GM12801 (cell line): Measurements from ENCODE around the gene NPW.

Experiments used
- TF ChIP-seq, protein P1 (sequence below): IDR thresholded peaks from one replicate; pipeline ENCODE4 v1.5.1; 2011; ENCODE audit warnings: control low read depth; ENCODE audit not compliant: insufficient read length; ENCODE audit errors: extremely low read depth

Gene NPW

DNA sequence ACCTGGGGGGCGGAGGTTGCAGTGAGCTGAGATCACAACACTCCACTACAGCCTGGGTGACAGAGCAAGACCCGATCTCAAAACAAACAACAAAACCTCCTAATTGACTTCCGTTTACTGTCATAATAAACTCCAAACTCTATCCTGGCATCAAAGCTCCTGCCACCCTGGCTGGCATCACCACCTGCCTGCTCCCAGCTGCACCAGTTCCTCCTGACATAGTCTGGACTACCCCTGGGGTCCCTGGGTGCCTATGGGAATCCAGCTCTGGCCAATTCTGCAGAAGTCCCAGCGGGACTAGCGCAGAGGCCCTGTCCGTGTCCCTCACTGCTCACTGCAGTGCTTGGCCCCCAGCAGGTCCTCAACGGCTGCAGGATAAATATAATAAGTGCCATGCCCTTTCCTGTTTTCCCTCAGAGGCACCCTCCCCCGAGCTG, 27.3 kb downstream of the NPW start:
- TF ChIP-seq, protein P1, sequence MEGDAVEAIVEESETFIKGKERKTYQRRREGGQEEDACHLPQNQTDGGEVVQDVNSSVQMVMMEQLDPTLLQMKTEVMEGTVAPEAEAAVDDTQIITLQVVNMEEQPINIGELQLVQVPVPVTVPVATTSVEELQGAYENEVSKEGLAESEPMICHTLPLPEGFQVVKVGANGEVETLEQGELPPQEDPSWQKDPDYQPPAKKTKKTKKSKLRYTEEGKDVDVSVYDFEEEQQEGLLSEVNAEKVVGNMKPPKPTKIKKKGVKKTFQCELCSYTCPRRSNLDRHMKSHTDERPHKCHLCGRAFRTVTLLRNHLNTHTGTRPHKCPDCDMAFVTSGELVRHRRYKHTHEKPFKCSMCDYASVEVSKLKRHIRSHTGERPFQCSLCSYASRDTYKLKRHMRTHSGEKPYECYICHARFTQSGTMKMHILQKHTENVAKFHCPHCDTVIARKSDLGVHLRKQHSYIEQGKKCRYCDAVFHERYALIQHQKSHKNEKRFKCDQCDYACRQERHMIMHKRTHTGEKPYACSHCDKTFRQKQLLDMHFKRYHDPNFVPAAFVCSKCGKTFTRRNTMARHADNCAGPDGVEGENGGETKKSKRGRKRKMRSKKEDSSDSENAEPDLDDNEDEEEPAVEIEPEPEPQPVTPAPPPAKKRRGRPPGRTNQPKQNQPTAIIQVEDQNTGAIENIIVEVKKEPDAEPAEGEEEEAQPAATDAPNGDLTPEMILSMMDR: no peak

DNA sequence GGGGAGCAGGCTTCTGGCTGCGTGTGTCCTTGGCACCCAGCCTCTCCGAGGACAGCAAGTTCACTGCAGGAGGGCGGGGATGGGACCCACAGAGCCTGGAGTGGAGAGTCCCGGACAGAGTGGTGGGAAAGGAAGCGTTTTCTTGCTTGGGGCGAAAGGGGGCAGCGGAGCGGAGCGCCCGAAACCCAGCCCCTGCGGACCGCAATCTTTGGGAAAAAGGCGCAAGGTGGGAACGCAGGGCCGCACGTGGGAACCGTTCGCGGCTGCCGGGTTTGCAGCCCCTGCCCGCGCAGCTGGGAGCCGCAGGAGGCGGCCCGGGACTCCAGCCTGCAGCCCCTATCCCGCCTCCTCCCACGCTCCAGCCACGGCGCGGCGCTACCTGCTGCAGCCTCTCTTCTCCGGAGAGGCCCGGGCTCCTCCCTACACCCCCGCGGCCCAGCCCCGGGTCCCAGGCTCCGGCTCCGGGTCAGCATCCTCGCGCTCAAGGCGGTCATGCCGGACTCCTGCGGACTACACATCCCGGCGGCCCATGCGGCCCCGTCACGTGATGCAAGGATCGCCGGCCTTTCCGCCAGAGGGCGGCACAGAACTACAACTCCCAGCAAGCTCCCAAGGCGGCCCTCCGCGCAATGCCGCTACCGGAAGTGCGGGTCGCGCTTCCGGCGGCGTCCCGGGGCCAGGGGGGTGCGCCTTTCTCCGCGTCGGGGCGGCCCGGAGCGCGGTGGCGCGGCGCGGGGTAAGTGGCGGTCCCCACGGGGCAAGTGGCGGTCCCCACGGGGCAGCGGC, 27.9 kb downstream of the NPW start, which contains the start of the genes NTHL1 and TSC2:
Gene NTHL1, minus strand, starts transcription at position 505 of the 786 bp plus-strand sequence. Its CDS starts 11 bp downstream, at position 494.
Gene TSC2, plus strand, starts transcription at position 656 of the 786 bp plus-strand sequence. CDS start 631 bp downstream, outside the sequence.
- TF ChIP-seq, protein P1: no peak

GRCh38 chr16:2048116-2048543, 28.5 kb downstream of the NPW start:
- TF ChIP-seq, protein P1: no peak

- TF ChIP-seq, protein P1: no peak
Observed at GRCh38 chr16:2053211-2053610, 33.6 kb downstream of the NPW start.

GRCh38 chr16:2053897-2054296, 34.3 kb downstream of the NPW start:
- TF ChIP-seq, protein P1: no peak

GRCh38 chr16:2054543-2055245, 35.1 kb downstream of the NPW start:
- TF ChIP-seq, protein P1: no peak

GRCh38 chr16:2056077-2056476, 36.5 kb downstream of the NPW start:
- TF ChIP-seq, protein P1: no peak
